GM18858 (cell line): ENCODE measurements around the gene SSBP1.
"Not testable (repeated sequence)": the region's sequence is repeated elsewhere in the genome, so short reads cannot be mapped to it uniquely, and the experiment has no call there.

ENCODE experiments used
- ATAC-seq: cut with Tn5 transposase; IDR thresholded peaks from one replicate; pipeline ENCODE4 v1.9.1; 2021; ENCODE audit not compliant: unreplicated experiment

The SSBP1 gene, protein sequence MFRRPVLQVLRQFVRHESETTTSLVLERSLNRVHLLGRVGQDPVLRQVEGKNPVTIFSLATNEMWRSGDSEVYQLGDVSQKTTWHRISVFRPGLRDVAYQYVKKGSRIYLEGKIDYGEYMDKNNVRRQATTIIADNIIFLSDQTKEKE

GRCh38 chr7:141737836-141738591, at the start of gene SSBP1:
Gene SSBP1, plus strand, starts transcription at chr7:141738358. Its CDS starts 809 bp downstream, at chr7:141739167.
- peak; percentile 89 for ATAC-seq

DNA sequence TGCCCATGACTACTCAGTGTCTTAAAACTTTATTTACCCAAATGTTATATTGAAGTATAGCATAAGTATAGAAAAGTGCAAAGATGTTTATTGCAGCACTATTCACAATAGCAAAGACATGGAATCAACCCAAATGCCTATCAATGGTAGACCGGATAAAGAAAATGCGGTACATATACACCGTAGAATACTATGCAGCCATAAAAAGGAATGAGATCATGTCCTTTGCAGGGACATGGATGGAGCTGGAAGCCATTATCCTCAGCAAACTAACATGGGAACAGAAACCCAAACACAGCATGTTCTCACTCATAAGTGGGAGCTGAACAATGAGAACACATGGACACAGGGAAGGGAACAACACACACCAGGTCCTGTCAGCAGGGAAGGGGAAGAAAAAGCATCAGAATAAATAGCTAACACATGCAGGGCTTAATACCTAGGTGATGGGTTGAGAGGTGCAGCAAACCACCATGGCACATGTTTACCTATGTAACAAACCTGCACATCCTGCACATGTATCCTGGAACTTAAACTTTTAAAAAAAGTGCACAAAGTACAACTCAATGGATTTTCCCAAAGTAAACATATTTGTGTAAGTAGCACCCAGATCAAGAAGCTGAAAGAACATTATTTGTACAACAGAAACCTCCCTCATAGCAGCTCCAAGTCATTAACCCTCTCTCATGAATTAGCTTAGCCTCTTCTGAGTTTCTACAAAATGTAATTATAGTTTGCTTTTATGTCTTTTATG, 48.9 kb upstream of the SSBP1 start:
- not testable (repeated sequence) for ATAC-seq

DNA sequence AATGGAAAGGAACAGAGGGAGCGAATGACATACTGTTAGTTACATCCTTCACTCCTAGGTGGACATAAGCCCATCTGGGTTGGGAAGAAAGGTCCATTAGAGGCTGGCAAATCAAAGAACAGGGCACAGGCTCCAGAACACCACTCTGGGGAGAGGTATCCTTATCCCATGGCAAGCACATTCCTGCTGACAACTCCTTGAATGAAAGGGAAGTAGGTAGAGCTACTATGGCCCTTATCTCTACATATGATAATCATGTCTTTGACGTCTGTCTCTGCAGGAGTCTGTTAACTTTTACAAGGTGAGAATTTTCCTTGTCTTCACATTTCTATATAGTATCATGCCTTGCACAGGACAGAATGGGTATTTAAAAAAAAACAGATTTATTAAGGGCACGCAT, 46.6 kb upstream of the SSBP1 start:
- no peak for ATAC-seq

DNA sequence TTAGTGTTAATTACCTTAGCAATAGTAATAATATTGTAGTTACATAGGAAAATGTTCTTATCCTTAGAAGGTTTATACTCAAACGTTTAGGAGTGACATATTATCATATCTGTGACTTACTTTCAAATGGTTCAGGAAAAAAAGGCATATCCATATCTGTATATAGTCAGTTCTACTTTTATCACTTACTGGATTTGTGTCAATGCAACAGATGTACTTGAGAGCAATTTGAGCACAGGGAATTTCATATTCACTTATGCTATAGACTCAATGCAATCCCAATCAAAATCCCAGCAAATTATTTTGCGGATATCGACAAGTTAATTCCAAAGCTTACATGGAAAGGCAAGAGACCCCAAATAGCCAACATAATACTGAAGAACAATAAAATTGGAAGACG, 46.2 kb upstream of the SSBP1 start:
- no peak for ATAC-seq

GRCh38 chr7:141693082-141693481, 45.1 kb upstream of the SSBP1 start:
- ATAC-seq, result no peak

GRCh38 chr7:141695803-141696289, 42.3 kb upstream of the SSBP1 start:
- ATAC-seq, result no peak

DNA sequence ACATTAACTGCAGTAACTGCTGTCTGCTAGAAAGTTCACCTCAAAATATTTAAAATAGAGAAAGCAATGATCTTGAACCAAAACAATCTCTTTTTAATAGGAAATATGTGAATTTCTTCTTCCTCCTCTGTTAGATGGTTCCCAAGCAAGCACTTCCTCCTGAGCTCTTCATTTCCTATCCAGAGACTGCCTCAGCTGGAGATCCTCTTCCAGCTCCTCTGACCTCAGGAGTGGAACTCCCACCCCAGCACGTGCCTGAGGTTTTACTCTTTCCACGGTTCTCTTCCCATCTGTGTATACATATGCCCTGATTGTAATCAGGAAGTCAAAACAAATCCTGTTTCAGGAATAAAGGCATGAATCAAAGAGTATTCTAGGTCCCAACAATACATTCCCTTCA, 41.8 kb upstream of the SSBP1 start:
- ATAC-seq, result no peak

- no peak for ATAC-seq
These were observed 40.8 kb upstream of the SSBP1 start for GRCh38 chr7:141697211-141697871.

DNA sequence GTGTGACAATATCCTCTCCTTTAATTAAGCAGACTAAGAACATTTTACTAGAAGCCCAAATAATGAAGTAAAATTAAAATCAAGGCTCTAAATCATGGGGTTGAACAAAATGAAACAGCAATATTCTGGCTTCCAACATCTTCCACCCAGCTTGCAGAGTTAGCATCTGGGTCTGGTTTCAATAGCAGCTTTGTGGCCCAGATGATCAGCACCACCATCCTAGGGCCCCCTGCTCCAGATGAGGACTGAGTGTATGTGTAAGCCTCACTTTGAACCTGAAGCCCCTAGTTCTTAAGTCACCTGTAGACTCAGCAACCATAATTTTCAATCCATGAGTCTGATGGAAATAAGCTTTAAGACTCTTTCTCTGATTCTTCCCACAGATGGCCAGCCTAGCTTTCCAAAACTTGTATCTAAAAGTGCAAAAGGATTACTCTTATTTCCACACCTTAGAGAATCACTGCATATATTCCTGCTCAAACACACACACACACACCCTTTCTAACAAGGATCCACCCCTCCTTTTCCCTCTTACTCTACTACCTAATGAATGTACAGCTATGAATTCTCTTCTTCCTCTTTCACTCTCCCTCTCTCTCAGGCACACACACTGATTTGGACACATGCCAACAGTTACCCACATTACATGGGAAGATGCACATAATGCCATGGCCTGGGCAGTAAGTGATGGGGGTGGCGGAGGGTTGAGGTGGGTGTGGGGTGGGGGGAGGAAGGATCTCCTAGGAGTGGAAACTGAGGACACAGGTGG, 39.7 kb upstream of the SSBP1 start:
- no peak for ATAC-seq

GRCh38 chr7:141699860-141700259, 38.3 kb upstream of the SSBP1 start:
- no peak for ATAC-seq

DNA sequence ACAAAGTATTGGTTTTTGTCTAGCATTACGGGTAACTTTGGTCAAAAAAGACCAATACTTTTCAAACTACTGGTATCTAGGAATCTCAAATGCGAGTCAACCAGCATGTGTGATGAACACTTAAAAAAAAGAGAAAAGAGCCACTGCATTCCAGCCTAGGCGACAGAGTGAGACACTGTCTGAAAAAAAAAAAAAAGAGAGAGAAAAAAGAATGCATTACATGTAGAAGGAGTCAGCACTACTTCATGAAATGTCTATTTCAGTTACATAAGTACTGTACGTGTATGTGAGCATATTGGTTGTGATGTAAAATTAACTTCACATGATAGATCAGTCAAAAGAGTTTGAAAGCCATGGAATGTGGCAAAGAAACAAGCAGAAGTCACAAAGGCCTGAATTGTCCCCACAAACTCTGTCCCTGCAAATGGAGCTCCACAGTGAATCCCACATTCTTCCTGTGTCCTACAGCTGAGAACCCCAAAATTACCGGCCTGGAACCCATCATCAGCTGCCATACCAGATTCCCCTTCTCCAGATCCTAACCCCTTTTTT, 37.8 kb upstream of the SSBP1 start:
- ATAC-seq, result no peak

- ATAC-seq, result no peak
These were observed 37.2 kb upstream of the SSBP1 start for GRCh38 chr7:141700848-141701371.

- ATAC-seq, result peak; percentile 50
These were observed 36.6 kb upstream of the SSBP1 start for GRCh38 chr7:141701489-141702046.

DNA sequence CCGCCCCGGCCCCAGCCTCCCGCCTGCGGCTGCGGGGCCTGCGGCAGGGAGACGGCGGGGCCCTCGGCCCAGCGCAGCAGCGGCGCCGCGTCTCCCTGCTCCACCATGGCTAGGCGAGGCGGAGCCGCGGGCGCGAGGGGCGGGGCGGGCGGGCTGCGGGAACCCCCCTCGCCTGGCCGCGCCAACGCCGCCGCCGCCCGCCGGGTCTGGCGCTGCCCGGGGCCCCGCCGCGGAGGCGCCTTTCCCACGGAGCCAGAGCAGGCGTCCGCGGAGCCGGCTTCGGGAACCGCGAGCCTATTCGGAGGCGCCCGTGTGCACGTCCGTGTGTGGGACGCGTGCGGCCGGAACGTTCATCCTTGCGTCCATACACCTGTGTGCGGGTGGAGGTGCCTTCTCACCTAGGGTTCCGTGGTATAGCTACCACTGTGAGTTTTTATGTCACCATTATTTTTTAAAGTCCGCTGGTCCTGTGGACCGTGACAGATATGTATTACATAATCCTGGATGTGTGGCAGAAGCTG, 36.1 kb upstream of the SSBP1 start, which contains the start of gene DENND11:
DENND11 (minus strand) TSS at position 120 of the 521 bp plus-strand sequence; CDS start at position 107, 13 bp downstream.
- ATAC-seq, result peak; percentile 67

DNA sequence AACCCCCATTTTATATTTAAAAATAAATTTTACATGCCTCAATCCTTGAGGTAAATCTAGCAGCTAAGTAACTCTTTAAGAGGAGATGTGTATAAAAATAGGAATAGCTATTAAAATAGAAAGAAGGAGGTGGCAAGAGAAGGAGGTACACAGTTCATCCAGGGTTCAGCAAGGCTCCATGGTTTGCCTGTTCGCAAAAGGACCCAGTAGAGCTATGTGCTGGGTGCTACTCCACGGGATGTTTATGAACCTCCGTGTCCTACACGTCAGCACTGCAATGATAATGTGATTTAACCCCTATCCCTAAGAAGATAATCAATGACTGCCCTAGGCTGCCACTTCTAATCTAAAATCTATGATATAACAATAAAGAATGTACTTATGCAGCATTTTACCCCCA, 35.3 kb upstream of the SSBP1 start:
- ATAC-seq, result no peak

- ATAC-seq, result no peak
These were observed 34.0 kb upstream of the SSBP1 start for GRCh38 chr7:141704112-141704511.

GRCh38 chr7:141704741-141705140, 33.4 kb upstream of the SSBP1 start:
- no peak for ATAC-seq

- no peak for ATAC-seq
These were observed 31.7 kb upstream of the SSBP1 start for GRCh38 chr7:141706239-141707064.
